ENCODE results near the gene CARD8.
"Not testable (repeated sequence)": the region's sequence is repeated elsewhere in the genome, so short reads cannot be mapped to it uniquely, and the experiment has no call there.

CARD8 gene

DNA sequence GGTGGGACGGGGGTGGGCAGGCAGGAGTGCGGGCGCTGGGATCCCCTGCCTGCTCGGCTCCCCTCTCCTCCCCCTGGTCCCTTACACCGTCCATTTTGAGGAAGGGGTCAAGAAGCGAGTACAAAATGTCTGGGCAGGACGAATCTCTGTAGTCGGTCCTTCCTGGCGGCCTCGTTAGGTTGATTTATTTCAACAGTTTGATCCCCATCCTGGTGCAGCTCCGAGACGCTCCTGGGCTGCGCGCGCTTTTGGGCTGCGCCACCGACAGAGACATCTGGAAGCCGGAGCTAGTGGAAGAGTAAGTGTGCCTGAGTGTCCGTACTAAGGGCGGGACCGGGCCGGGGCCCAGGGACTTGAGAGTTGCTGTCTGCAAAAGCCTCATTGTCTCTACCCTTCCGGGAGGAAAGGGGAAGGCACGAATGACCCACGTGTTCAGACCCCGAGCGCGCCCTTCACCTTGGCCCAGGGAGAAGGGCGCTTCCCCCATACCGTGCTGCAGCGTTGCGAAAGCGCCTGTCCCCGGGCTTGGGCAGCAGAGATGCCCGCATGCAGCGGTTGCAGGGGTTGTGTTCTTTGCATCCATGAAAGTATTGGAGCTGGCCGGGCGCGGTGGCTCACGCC lies 15.9 kb upstream of the CARD8 start:
- no peak for TF ChIP-seq CTCF (IDR thresholded peaks at IDR 0.05)
- Histone ChIP-seq H3K4me2 (ENCODE audit: low read length) (peak overlapping the region; percentile 77), H3K4me3 (ENCODE audit: low read depth, low read length) (peak overlapping the region; percentile 49), H2AFZ (peak overlapping the region; percentile 83), H3K27me3 (ENCODE audit: control insufficient read depth, insufficient read depth, low read length) (no peaks in the 10 kb centered on the region), H3K4me1 (no peaks in the 10 kb centered on the region), H3K27ac (peak overlapping the region; percentile 67), H3K9ac (no peak overlapping the region), H3K9me3 (ENCODE audit: control insufficient read depth, low read length) (no peaks in the 10 kb centered on the region), H3K79me2 (no peaks in the 10 kb centered on the region), H3K36me3 (ENCODE audit: control insufficient read depth, insufficient read depth, low read length) (no peaks in the 10 kb centered on the region)

GRCh38 chr19:48269617-48270026 lies 13.9 kb upstream of the CARD8 start:
- not testable (repeated sequence) for H3K36me3 ChIP-seq (ENCODE audit: control insufficient read depth, insufficient read depth, low read length); H3K27me3 ChIP-seq (ENCODE audit: control insufficient read depth, insufficient read depth, low read length)

DNA sequence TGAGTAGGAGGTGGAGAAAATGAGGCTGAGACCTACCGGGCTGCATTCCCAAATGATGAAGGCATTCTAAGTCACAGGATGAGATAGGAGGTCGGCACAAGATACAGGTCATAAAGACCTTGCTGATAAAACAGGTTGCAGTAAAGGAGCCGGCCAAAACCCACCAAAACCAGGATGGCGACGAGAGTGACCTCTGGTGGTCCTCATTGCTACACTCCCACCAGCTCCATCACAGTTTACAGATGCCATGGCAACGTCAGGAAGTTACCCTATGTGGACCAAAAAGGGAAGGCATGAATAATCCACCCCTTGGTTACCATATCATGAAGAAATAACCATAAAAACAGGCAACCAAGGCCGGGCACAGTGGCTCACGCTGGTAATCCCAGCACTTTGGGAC lies 9.6 kb upstream of the CARD8 start:
- not testable (repeated sequence) for H3K4me2 ChIP-seq (ENCODE audit: low read length); H3K9ac ChIP-seq; H3K79me2 ChIP-seq; H3K36me3 ChIP-seq (ENCODE audit: control insufficient read depth, insufficient read depth, low read length); H2AFZ ChIP-seq; H3K4me3 ChIP-seq (ENCODE audit: low read depth, low read length); H3K27me3 ChIP-seq (ENCODE audit: control insufficient read depth, insufficient read depth, low read length); H3K4me1 ChIP-seq; H3K27ac ChIP-seq; H3K9me3 ChIP-seq (ENCODE audit: control insufficient read depth, low read length)

More at GRCh38 chr19:48269617-48270026, 13.9 kb upstream of the CARD8 start:
- H3K4me1 ChIP-seq; H3K27ac ChIP-seq; H3K9ac ChIP-seq; H3K4me2 ChIP-seq (ENCODE audit: low read length); H3K79me2 ChIP-seq; H3K4me3 ChIP-seq (ENCODE audit: low read depth, low read length); H3K9me3 ChIP-seq (ENCODE audit: control insufficient read depth, low read length); H2AFZ ChIP-seq: not testable (repeated sequence)

DNA sequence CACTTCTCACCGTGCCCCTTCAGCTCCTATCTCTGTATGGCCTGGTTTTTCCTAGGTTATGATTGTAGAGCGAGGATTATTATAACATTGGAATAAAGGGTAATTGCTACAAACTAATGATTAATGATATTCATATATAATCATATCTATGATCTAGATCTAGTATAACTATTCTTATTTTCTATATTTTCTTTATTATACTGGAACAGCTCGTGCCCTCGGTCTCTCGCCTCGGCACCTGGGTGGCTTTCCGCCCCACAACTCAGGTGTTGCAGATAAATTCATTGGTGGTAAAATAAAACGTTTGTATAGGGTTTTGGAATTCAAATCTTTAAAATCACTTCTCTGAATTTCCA lies 4.6 kb upstream of the CARD8 start:
- H2AFZ ChIP-seq, result peak overlapping the region; percentile 76
- H3K36me3 ChIP-seq (ENCODE audit: control insufficient read depth, insufficient read depth, low read length); H3K27me3 ChIP-seq (ENCODE audit: control insufficient read depth, insufficient read depth, low read length); H3K27ac ChIP-seq; H3K4me1 ChIP-seq; H3K9me3 ChIP-seq (ENCODE audit: control insufficient read depth, low read length); H3K79me2 ChIP-seq; H3K9ac ChIP-seq: not testable (repeated sequence)
- H3K4me3 ChIP-seq (ENCODE audit: low read depth, low read length), result peak overlapping the region; percentile 66
- peak overlapping the region; percentile 74 for H3K4me2 ChIP-seq (ENCODE audit: low read length)

DNA sequence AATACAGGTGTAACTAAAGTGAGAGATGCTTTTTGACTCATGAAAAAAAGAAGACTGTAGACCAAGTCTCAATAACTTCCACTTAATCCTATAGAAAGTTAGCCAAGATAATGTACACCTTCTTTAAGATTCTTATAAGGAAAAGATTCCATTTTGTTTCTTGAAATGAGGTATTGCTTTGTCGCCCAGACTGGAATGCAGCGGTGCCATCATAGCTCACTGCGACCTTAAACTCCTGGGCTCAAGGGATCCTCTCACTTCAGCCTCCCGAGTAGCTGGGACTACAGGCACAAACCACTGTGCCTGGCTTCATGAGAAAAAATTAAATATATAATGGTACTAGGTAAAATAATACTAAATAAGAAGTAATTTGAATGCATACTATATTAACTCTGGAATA lies 3.3 kb upstream of the CARD8 start:
- H3K4me2 ChIP-seq (ENCODE audit: low read length); H3K9ac ChIP-seq; H3K36me3 ChIP-seq (ENCODE audit: control insufficient read depth, insufficient read depth, low read length); H2AFZ ChIP-seq; H3K27me3 ChIP-seq (ENCODE audit: control insufficient read depth, insufficient read depth, low read length); H3K79me2 ChIP-seq; H3K27ac ChIP-seq; H3K9me3 ChIP-seq (ENCODE audit: control insufficient read depth, low read length); H3K4me1 ChIP-seq; H3K4me3 ChIP-seq (ENCODE audit: low read depth, low read length): not testable (repeated sequence)

GRCh38 chr19:48258350-48258749 lies 2.6 kb upstream of the CARD8 start:
- no peak overlapping the region for H3K27ac ChIP-seq
- peaks cover 5% of the 10 kb centered on the region for H3K4me1 ChIP-seq
- H3K9ac ChIP-seq, result no peak overlapping the region
- H3K4me2 ChIP-seq (ENCODE audit: low read length), result no peak overlapping the region
- no peak overlapping the region for H3K4me3 ChIP-seq (ENCODE audit: low read depth, low read length)
- H2AFZ ChIP-seq, result no peak overlapping the region
- no peaks in the 10 kb centered on the region for H3K9me3 ChIP-seq (ENCODE audit: control insufficient read depth, low read length)
- no peaks in the 10 kb centered on the region for H3K27me3 ChIP-seq (ENCODE audit: control insufficient read depth, insufficient read depth, low read length)
- TF ChIP-seq CTCF (IDR thresholded peaks at IDR 0.05), result no peak
- no peaks in the 10 kb centered on the region for H3K79me2 ChIP-seq
- H3K36me3 ChIP-seq (ENCODE audit: control insufficient read depth, insufficient read depth, low read length), result no peaks in the 10 kb centered on the region

- peaks cover 5% of the 10 kb centered on the region for H3K4me1 ChIP-seq
- no peak overlapping the region for H3K9ac ChIP-seq
These were observed 1.2 kb downstream of the CARD8 start for GRCh38 chr19:48254529-48254970.

More at GRCh38 chr19:48254529-48254970, 1.2 kb downstream of the CARD8 start:
- Histone ChIP-seq H3K9me3 (ENCODE audit: control insufficient read depth, low read length) (no peaks in the 10 kb centered on the region), H3K4me3 (ENCODE audit: low read depth, low read length) (peak overlapping the region; percentile 90), H3K4me2 (ENCODE audit: low read length) (peak overlapping the region; percentile 80), H3K79me2 (no peaks in the 10 kb centered on the region), H3K27me3 (ENCODE audit: control insufficient read depth, insufficient read depth, low read length) (no peaks in the 10 kb centered on the region), H2AFZ (no peak overlapping the region), H3K36me3 (ENCODE audit: control insufficient read depth, insufficient read depth, low read length) (no peaks in the 10 kb centered on the region), H3K27ac (no peak overlapping the region)
- TF ChIP-seq CTCF (IDR thresholded peaks at IDR 0.05), result no peak
